Stimulated activated CD8-positive, alpha-beta memory T cell treated with anti-CD3 and anti-CD28 coated beads, Interleukin-12 subunit alpha, Interleukin-12 subunit beta, amount 100 ng/mL, for 1 hour (primary cell): ENCODE measurements around the gene SEPTIN6.

Experiments
- DNase-seq: peaks from one replicate; pipeline ENCODE4 v3.0.0-alpha.2; 2020; ENCODE audit warnings: low read depth

Gene SEPTIN6

DNA sequence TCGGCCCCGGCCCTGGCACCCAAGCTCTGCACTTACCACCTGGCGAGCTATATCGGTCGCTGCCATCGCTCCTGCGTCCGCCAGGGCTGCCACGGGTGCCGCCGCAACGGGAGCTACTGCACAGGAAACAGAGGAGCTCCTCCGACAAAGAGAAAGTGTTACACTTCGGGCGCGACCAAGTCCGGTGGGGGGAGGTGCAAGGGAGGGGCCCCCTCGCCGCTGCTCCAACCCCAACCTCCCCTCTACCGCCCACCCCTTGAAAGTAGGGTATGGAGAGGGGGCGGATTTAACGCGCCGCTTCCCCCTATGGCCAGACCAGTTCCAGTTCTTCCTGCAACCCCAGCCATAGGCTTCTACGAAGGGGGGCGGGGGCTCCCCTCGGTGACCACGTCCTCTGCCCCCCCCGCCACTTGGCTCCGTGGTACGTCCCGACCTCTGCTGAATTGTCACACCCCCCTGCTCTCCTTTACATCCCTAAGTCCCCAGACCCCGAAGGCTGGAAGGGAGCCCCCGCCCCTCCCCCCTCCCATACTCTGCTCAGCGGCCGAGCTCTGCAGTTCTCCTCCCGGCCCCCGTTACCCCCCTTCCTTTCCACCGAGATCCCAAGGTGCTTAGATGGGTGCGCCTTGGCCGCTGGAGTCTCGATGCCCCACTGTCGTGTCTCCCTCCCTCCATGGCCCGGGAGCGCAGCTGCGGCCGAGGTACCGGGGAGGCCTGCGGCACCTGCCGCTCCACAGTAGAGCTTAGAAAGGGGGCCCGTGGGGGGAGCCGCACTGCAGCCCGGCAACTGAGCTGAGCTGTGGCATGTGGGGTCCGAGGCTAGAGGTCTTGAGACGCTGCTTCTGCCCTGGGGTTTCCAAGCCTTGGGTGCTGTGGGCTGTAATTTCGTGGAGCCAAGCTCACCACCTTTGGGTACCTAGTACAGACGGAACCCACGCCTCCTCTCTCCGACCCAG is at the start of gene SEPTIN6:
TSS of gene SEPTIN6 (minus strand) at position 129 of the 956 bp plus-strand sequence. CDS start at position 66, 63 bp downstream.
- peak; percentile 60 for DNase-seq

DNA sequence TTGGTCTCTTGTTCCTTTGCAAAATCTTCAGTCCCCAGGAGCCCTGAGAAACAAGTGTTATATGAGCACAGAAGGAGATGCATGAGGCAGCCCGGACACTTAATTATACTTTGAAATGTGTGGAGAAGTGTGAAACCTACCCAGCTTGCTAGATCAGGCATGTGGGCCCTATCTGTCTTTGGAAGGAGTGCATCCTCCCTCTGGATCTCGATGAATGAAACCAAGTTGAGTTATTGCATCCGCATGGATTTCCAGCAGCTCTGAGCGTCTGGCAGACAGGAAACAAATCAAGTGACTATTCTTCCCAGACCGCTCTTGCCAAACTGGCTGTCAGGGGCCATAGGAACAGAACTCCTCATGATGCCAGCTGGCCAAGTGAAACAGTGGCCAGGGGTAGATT is 45.8 kb upstream of the SEPTIN6 start:
- no peak for DNase-seq

DNA sequence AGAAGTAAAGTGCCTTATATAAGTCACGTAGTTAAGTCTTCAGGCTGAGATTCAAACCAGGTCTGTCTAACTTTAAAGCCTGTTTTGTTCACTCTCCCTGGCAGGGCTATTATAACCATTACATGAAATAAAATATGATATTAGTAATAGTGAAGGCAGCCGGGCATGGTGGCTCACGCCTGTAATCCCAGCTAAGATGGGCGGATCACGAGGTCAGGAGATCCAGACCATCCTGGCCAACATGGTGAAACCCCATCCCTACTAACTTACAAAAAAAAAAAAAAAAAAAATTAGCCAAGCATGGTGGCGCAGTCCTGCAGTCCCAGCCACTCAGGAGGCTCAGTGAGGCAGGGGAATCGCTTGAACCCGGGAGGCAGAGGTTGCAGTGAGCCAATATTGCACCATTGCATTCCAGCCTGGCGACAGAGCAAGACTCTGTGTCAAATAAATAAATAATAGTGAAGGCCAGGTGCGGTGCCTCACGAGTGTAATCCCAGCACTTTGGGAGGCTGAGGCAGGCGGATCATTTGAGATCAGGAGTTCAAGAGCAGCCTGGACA is 43.3 kb upstream of the SEPTIN6 start:
- DNase-seq = no peak

DNA sequence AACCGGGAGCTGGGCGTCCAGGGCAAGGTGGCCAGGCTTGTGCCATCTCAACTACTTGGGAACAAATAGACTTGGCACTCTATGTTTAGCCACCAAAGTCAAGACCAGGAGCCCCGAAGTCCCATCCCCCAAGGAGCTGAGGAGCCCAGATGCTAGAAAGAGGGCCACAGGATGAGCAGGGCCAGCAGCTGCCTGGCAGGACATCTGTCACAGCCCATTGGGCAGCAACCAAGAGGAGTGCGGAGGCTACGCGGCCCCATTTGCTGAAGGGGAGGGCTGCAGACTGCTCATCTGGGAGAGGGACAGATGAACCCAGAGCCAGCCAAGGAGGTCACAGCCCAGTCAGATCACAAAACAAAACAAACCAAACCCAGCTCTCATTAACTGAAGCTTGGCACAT is 42.5 kb upstream of the SEPTIN6 start:
- DNase-seq = no peak

DNA sequence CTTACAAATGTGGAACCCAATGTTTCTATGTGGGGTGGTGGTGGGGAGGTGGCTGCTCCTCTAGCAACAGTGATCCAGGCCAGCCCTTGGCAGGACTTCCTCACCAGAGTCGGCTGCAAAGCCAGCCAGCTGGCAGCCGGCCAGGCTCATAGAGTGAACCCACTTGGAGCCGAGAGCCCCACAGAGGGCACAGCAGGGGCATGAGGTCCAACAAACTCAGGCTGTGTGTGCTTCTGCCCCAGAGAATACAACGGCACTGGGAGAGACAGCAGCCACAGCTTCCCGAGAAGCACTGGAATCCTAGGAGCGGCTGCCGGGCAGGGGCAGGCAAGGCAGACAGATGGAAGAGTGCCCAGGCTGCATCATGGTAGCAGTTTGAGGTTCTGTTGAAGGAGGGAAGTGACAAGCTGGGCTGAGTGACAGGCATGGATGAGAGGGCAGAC is 42.0 kb upstream of the SEPTIN6 start:
- no peak for DNase-seq

DNA sequence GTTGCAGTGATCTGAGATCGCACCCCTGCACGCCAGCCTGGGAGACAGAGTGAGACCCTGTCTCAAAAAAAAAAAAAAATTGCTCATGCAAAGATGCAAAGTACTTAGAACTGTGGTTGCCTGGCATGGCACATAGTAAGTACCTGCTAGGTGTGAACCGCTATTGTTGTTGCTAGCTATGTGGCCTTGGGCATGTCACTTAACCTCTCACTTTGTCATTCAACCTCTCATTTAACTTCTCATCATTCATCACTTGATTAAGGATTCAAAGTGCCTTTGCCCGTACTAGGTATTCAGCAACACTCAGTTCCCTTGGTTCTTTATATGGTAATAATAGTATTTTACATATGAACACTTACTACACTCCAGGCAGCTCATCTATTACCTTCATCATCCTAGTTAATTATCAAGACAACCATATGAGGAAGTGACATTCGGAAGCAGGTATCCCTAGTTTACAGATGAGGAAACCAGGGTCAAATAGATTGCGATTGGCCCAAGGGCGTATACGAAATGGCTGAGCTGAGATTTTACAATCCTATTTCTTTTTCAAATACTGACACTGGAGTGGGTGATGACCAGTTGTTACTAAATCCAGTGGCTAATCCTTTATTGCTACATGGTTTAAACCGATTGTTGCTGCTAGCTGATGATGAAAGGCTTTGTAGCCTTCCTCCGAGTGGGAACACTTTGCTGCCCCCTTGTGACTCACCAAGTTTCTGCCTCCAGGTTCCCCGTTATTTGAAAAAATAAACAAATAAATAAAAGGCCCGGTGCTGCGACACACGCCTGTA is 36.6 kb upstream of the SEPTIN6 start:
- peak; percentile 45 for DNase-seq

DNA sequence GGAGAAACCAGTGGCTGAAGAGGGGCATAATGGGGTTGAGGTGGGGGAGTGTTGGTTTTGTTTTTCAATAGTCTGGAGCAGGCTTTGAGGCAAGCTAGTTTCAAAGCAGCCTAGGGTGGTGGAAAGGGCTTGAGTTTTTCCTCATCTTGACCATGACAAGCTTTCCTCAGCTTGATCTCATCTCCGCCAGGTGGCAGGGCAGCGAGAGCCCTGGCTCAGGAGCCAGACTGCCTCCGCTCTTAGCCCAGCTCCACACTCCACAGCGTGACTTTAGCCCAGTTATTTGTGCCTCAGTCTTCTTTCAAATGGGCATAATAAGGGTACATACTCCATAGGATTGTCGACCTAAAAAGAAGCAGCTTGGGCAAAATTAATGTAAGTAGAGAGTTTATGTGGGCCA is 35.5 kb upstream of the SEPTIN6 start:
- no peak for DNase-seq

DNA sequence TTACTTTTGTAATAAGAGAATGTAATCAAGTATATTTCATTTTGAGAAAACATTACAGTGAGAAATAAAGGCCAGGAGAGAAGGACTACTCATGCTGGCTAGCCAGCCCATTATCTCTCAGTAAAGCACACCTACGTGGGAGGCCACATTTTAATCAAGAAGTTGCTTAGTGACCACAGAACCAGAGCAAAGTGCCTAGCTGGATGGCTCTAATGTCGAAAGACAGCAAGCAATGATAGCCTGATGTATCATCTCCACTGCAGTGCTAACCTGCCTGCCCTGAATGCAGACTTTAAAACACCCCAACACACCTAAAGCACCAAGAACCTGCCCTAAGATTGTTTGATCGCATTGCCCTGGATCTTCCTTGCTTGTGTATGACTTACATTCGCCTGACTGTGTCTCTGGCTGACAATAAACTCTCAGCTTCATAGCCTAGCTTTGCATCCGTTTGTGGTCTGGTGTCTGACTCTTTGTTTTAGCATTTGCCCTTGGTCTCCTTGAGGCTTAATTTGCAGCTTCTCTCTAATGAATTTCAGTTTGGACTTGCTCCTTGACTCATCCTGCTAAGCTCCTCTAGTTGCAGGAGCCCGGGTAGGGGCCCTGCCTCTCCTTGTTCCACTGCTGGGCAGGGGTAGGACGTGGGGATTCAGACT is 34.1 kb upstream of the SEPTIN6 start:
- DNase-seq = no peak

DNA sequence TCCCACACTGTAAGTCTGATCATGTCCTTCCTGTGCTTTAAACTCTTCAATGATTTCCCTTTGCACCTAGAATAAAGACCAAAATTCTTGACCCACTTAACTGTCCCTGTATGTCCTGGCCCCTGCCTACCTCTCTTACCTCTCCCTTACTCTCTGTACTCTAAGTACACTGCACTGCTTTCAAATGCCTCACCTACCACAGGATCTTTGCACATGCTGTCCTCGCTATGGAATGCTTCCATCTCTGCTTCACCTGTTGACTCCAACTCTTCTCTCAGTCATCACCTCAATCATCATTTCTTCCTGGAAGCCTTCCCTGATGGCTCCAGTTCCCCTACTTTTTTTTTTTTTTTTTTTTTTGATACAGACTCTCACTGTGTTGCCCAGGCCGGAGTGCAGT is 29.0 kb upstream of the SEPTIN6 start:
- no peak for DNase-seq

DNA sequence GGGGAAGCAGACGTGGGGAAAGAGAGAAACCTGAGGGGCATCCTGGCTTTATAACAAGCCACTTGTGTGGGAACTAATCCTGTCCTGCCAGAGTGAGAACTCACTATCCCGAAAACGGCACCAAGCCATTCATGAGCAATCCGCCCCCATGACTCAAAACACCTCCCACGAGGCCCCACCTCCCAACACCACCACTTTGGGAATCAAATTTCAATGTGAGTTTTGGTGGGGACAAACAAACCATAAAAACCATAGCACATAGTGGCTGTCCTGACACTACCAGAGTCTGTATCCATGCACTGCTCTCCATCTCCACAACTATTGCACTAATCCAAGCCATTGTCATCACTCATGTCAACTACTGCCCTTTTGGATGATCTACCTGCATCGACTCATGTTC is 28.5 kb upstream of the SEPTIN6 start:
- no peak for DNase-seq

DNA sequence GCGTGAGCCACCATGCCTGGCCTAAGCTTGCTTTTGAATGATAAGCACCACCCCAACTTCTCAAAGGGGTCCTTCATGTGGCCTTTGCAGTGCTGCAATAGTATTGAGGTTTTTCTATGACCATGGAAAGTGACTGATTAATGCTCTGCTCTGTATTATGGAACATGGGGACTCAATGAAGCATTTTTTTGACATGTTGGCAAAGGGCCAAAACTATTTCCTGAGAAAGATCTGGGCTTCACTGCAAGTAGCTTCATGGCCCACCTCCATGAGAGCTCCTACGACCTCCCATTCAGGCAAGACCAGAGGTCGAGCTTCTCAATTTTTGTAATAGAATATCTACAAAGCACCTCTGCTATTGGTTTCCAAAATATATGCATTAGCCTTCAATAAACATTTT is 16.7 kb upstream of the SEPTIN6 start:
- no peak for DNase-seq

DNA sequence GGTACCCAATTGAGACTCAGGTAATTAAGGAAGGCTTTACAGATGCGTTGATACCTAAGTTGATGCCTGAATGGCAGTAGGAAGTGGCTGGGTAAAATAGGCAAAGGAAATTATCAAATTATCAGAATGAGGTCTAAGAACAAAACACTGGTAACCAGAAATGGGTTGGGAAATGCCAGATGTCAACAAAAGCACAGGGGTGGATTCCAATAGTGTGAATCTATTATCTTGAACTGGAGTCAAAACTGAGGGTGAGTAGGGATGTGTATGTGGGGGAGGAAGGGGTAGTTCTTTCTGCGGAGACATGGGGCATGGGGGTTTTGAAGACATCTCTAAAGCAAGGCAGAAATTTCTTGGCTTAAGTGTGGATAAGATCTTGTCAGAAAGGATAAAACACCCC is 16.0 kb upstream of the SEPTIN6 start:
- DNase-seq = no peak

DNA sequence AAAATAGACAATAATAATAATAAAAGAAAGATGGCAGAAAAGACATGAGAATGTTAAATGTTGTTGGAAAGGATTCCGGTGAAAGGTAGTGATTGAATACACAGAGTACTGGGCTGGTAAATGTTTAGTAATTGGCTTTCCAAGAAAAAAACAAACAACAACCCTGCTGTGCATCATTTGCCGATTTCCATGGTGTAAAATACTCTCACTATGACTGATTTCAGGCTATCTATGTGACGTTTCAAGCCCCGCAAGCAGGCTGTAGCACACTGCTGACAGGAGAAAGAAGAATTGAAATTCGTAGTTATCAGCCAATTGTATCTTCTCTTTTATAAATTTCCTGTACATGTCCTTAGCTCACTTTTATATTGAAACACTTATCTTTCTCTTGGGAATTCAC is 13.6 kb upstream of the SEPTIN6 start:
- no peak for DNase-seq

DNA sequence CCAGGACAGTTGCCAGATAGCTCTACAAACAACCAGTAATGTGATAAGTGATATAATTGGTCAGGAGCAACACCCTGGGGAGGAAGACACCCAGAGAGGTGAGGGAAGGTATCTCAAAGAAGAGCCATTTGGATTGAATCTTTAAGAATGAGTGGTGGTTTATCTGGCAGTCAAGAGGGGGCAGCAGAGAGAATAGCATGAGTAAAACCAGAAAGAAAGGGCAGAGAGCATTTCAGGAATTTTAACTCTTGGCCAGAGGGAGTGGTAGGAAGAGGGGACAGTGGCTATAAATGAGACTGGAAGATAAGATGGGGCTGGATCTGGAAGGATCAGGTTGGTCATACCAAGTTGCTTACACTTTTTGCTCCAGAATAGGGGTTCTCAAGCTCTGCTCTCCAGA is 5.9 kb upstream of the SEPTIN6 start:
- DNase-seq = no peak

DNA sequence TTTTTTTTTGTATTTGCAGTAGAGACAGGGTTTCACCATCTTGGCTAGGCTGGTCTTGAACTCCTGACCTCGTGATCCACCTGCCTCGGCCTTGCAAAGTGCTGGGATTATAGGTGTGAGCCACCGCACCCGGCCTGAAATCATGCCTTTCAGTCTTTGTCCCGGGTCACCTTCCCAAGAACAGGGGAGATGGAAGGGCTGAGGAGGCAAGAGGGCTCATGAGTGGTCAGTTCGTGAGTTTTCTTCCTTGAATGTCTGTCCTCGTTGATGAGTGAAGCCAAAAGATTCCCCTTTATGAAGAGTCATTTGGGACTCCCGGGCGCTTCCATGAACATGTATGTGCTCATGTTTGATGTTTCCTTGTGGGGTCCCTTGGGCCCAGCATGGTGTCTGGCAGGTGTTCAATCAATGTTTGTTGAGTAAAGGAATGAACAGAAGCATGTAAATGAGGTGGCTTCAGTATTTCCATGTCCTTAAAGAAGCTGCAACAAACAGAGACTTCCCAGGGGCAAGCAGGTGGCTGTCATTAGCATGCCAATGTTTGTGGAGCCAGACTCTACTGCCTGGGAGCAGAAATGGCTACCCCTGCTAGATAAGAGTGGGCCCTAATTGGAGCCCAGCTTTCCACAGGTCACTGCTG is 3.4 kb upstream of the SEPTIN6 start:
- no peak for DNase-seq

DNA sequence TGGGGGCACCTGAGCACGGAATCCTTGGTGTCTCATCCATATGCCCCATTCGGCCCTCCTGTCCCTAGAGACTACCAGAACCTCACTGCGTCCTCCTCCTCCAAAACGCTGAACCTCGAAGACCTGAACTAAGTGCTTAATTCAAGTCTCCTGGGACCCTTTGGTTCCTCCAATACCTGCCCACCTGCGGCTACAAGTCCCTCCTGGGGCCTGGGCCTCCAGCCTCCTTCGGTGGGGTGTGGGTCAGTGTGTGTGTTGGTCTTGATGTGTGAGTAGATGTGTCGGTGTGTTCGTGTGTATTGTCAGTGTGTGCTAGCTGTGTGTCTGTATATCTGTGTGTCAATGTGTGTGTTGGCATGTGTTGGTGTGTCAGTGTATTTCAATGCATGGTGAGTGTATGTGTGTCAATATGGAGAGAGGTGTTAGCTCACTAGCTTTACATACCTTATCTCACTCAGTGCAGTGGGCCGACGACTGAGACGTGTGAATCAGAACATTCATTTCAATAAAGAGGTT is 2.6 kb upstream of the SEPTIN6 start:
- DNase-seq = no peak

DNA sequence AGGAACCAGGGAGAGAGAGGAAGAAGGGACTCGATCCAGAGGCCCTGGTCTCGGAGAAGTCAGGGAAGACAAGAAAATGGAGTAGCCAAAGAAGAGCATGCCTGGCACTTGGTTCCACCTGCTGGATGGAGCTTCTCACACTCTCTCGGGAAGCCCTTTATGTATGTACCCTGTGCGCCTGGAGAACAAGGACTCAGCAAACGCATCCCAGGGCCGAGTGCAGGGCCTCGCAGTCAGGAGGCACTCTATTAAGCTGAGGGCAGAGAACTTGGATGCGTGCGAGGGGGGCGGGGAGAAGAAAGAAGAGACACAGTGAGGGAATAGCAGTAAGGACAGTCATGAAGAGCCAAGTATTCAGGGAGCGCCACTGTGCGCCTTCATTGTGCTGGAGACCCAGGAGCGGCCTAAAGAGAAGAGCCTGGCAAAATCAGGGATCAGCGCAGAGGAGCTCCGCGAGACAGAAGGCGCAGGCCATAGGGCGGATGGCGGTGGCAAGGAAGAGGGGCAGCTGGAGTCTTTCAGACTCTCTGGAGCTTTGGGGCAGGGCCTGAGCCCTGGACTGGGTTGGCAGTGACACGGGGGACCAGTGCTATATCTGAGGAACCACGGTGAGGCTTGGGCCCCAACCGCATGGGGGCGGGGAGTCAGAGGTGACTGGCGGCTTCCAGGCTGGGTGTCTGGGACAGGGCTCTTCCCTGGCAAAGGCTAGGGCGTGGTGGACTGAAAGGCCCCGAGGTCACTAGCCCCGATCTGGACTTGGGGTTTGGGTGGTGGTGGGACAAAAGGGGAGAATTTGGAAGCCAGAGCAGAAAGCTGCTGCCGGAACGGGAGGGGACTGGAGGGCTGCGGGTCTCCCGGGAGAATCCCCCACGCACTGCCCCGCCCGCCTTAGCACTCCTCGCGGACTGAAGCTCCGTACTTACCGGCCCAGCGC is 1.9 kb upstream of the SEPTIN6 start:
- no peak for DNase-seq

DNA sequence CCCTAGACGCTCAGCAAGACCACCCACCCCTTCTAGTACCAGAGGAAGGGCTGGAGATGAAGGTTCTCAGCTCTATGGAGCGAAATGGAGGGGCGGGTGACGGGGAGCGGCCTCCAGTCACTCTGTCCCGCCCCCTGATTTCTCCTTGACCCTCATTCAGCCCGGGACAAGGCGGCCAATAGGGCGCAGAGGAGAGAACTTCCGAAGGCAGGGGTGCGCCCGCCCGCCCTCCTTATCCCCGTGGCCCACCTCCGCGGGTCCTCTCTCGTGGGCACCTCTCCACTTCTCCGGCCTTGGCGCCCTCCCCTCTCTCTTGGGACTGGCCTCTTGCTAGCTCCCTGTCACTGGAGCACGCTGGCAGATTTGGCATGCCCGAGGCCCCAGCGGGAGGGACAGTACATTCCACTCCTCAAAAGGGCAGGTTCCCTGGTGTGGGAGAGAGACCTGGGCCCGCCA is 1.1 kb upstream of the SEPTIN6 start:
- no peak for DNase-seq

DNA sequence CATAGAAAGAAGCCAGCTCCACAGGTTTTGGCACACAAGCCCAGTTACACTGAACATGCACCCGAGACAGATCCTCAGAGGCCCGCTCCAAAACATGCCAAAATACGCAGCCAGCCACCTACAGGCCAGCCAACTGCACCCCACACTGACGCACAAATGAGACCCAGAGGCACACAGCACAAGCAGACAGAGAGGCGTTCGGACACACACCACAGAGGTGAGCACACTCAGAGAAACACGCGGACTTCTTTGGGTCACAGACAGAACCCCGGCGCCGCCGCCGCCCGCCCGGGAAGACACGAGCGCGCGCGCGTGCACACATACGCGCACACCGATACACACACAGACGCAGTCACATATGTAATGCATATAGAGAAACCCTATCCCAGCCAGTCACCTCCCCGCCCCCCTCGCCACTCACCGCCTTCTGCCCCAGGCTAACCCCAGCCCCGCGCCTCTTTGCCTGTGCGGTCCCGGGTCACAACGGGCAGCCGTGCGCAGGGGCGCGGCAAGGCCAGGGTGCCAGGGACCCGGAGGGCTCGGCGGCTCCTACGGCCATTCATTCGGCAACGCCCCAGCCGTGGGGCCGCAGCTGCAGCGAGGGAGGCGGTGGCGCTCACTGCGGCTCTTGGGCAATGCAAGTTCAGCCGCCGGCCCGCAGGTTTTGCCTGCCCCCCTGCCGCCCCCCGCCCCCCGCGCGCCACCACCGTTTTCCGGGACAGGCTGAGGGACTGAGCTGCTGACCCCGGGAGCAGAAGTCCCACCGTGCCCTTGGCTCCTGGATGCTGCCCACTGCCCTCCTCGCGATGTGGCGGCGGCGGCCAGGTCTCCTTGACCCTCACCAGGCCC is 553 bp downstream of the SEPTIN6 start:
- no peak for DNase-seq
